ENCODE results near the gene MUCL3.
A peak's percentile ranks its signal among the peaks of the same experiment; 100 is the strongest.

The MUCL3 gene

DNA sequence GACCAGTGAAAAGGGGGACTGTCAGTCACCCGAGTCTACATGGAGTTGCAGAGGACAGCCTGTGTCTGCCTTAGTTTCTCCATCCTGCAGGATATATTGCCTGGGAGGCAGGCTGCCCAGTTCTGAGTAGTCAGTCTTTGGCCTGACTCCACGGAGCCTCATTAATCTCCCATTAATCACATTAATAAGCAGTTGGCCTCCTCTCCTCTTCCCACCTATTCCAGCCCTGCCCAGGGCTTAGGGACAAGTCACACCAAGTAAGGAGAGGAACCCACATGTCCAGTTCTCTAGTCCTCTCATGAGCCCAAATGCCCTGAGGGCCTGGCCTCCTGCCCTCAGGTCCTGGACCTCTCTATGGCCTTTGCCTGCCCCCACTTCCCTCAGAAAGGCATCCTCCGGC, 1.3 kb upstream of the MUCL3 start:
- no peak for DNase-seq

DNA sequence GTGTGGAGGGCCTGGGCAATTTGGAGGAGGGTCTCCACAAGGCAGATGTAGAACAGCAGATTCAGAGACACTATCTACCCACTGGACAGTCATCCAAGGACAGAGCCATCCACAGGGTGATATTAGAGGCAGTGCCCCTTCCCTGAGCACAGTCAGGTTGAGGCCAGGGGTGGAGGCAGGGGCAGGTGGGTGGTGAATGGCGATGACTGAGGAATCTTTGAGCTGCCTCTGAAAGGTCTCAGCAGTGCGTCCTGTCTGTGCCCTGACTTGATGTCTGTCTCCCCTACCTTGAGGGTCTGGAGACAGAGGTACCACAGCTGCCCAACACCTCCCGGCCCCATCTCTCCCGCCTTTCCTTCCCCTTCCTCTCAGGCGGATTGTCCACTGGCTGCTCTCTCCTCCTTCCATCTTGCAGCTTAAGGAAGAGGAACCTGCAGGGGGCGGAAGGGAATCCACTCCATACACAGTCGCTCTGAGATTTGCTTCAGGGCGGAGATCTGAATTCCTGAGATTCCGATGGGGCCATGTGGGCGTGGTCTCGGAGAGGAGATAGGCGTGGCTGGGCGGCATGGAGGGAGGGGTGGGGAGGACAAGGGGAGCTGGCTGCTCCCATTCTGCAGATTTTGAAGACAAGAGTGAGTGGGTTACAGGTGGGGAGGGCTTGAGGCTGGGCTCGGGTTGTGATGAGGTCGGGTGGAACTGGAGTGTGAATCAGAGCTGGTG, 1.7 kb downstream of the MUCL3 start:
- DNase-seq: peak in 2 of 56 donors; percentile 4 to 21

DNA sequence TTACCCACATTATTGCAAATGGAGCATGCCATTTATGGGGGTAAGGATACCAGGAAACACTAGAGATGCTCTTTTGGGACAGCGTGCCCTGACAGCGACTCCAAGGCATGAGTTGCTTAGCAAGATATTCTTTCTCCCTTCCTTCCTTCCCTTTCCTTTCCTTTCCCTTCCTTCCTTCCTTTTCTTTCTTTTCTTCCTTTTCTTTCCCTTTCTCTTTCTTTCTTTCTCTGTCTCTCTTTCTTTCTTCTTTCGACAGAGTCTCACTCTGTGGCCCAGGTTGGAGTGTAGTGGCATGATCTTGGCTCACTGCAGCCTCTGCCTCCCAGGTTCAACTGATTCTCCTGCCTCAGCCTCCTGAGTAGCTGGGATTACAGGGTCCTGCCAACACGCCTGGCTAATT, 3.3 kb downstream of the MUCL3 start:
- no peak for DNase-seq

DNA sequence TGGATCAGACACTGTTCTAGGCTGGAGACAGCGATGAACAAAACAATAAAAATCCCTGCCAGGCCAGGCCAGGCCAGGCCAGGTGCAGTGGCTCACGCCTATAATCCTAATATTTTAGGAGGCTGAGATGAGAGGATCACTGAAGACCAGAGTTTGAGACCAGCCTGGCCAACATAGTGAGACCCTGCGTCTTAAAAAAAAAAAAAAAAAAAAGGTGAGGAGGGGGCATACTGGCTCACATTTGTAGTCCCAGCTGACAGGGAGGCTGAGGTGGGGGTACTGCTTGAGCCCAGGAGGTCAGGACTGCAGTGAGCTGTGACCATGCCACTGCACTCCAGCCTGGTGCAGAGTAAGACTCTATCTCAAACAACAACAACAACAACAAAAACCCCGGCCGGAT, 4.5 kb downstream of the MUCL3 start:
- no peak for DNase-seq

DNA sequence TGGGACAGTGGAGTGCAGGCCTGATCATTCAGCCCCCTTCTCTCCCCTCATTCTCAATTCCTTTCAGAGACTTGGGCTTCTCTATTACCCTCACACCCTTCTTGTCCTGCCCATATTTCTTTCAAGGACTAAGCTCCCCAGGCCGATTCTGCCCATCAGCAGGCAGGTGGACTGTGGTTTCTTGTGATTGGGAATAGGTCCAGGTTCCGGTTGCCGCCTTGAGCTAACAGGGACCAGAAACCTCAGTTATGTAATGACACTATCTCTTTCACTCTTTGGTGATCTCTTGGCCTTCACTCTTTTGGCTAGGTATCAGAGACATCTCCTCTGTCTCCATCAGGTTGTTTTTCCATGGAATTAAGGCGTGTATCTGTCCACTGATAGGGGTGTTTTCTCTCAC, 6.5 kb downstream of the MUCL3 start:
- DNase-seq: no peak

DNA sequence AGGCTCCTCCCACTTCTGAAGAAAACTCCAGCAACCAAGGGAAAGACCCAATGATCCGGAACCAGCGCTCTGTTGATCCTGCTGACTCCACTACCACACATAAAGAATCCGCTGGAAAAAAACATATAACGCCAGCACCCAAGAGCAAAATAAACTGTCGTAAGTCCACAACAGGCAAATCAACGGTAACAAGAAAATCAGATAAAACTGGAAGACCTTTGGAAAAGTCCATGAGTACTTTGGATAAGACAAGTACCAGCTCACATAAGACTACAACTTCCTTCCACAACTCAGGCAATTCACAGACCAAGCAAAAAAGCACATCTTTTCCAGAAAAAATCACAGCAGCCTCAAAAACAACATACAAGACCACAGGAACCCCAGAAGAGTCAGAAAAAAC, 8.0 kb downstream of the MUCL3 start:
- DNase-seq: no peak

DNA sequence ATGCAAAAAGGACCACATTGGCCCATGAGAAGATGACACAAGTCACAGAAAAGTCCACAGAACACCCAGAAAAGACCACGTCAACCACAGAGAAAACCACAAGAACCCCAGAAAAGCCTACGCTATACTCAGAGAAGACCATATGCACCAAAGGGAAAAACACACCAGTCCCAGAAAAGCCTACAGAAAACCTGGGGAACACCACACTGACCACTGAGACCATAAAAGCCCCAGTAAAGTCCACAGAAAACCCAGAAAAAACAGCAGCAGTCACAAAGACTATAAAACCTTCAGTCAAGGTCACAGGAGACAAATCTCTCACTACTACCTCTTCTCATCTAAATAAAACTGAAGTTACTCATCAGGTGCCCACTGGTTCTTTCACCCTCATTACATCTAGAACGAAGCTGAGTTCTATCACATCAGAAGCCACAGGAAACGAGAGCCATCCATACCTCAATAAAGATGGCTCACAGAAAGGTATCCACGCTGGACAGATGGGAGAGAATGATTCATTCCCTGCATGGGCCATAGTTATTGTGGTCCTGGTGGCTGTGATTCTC, 11.2 kb downstream of the MUCL3 start:
- no peak for DNase-seq

DNA sequence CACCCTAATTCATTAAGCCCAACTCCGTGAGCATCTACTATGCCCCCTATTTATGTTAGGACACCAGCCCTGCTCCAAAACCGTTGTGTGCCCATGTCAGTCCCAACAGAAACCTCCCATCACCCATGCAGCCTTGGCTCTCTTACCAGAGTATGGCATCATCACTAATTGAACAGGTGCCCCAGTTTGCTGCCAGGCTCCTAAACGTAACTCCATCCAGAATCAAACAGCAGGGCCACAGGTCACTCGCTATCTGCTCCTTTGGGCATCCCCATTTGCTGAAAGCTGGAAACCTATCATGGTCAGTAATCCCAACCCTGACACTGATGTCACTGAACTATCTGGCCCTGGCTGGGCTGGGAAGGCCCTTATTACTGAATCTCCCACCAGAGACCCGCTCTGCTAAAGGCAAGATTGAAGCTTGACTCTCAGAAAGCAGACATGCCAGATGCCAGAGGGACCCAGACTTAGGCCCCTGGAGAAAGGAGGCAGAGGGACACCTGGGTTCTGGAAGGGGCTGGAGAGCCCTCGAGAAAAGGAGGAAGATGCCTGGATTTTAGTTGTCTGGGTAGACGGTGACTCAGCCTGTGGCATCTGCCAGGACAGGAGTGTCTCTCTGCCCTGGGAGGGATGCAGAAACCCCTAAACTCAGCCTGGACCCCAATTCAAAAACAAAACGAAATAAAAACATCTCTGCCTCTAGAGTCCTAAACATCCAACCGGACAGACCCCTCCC, 14.0 kb downstream of the MUCL3 start:
- DNase-seq: no peak

DNA sequence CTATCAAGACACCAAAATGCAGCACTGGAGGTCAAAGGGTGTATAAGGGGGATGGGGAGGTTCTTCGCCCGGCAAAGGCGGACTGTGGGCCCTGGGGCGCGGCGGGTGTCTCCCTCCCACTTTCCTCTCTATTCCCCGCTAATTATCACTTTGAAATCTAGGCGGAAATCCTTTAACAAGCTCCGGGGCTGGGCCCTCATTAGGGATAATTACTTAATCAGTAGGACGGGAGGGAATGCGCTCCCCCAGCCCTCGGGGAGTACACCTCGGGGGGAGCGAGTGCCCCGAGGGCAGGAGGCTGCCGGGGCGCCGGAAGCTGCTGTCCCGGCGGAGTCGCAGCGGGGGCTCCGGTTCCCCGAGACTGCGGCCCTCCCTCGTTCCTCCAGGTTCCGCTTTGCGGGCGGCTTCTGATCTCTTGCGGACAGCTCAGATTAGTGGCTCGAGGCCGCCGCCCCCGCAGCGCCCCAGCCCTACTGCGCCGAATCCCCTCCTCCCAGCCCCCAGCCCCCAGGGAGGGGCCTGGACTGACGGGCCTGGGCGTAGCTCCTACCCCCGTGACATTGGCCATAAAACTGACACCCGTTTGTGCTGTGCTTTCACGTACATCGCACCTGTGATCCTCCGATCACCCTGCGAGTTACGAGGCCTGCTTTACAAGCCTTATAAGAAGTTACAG, 14.7 kb downstream of the MUCL3 start:
- peak in 37 of 56 donors; percentile 3 to 64 (median 21) for DNase-seq

DNA sequence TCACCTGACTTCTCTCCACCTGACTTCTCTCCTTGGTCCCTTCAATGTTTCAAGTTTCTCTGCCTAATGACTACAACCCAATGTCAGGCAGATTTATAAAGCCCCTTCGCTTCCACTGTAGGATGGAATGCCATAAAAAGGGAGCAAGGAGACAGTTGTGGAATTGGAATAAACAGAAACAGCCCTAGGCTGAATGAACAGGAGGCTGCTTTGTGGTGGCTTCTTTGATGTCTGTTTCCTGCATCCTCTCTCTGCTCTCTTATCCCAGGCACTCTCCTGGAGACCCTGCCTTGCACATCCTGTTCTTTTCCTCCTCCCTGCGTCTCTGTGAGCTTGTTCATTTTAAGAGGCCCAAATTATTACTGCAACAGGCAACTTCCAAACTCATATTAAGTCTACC, 16.9 kb downstream of the MUCL3 start:
- no peak for DNase-seq

DNA sequence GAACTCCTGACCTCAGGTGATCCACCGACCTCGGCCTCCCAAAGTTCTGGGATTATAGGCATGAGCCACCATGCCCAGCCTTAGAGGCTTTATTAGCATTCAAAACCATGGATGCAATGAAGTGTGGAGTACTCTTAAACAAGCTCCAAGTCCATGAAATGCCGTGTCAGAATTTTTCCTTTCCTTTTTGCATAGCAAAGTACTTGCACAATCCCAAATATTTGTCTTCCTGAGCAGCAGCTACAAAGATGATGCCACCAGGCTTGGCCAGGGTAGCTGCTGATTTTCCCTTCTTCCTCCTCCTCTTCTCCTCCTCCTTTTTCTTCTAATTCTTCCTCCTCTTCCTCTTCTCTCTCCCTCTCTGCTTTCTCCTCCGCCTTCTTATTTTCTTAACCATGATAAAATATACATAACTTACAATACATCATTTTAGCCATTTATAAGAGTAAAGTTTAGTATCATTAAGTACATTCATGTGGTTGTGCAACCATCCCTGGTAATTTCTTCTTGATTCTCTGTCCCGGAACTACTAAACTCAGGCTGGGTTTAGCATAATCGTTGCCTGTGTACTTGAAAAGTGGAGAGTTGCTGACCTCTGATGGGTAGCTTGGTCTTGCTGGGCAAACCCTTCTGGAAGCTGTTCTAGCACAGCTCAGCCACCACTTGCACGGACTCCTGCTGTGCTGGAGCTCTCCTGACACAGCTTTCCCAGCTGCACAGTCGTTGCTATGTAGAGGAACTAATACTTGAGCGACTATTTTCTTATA, 20.3 kb downstream of the MUCL3 start:
- DNase-seq: no peak

DNA sequence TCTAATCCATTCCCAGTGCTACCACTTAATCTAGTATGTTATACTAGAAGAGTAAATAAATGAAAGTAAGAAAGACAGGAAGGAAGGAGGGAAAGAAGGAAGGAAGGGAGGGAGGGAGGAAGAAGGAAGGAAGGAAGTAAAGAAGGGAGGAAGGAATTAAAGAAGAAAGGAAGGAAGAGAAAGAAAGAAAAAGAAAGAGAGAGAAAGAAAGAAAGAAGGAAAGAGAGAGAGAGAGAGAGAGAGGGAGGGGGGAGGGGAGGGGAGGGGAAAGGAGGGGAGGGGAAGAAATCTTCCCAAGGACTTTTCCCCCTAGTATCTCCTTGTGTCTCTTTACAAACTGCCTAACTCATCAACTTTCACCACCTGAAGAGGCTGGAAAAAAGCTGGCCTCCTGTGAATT, 21.9 kb downstream of the MUCL3 start:
- DNase-seq: no peak

DNA sequence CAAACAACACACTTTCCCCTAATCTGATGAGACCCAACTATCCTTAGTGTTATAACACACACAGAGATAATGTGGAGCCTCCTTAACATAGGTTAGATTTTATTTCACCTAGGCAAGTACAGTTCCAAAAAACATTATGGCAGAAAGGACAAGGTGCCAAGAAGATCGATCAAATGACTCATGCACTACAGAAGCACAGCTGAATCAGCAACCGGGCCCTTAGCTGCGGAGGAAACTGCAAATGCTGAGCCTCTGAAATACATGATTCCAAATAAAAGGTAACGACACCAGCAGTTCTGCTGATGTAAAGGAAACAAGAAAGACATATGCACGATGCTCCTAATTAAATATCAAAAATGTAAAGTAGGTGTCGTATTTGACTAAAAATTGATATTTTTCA, 22.9 kb downstream of the MUCL3 start:
- peak in 8 of 56 donors; percentile 4 to 38 (median 14) for DNase-seq

DNA sequence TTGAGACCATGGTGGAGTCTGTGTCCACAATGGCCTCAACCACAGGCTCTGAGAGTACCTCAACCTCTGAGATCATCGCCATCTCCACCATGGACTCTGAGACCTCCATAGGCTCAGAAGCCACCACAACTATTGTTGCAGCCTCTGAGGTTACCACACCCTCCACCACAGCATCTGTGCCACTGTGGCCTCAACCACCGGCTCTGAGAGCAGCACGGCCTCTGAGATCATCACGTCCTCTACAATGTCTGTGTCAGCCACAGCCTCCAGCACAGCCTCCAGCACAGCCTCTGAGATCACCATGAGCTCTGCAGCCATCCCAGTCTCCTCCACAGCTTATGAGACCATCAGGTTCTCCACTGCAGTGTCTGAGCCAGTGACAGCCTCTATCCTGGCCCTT, 23.3 kb downstream of the MUCL3 start:
- no peak for DNase-seq

DNA sequence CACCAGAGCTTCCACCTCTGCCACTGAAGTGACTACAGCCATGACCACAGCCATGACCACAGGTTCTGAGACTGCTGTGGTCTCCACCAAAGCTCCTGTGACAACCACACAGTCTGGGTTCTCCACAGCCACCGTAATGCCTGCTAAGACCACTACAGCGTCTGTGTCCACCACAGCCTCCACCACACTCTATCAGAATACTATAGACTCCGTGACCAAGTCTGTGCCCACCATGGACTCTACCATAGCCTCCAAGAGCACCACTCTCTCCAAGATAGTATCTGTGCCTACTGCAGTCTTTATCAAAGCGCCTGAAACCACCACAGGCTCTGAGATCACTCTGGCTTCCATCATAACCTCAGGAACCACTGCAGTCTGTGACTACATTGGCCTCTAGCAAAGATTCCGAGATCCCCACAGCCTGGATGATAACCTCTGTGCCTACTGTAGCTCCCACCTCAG, 24.4 kb downstream of the MUCL3 start:
- no peak for DNase-seq

DNA sequence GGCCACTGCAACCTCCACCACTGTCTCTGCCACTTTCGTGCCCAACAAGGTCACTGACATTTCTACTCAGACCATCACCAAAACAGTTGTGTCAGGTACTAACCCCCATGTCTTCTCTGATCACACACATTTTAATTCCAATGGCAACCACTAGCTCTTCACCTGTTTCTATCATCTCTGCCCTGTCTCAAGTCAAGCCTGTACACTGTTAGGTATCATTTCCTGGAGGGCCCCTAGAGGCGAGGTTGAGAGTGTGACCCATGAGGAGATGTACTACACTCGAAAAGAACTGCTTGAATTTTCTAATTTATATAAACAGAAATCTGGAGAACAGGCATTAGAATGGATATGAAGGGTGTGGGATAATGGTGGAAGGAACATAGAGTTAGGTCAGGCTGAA, 25.4 kb downstream of the MUCL3 start:
- DNase-seq: no peak

DNA sequence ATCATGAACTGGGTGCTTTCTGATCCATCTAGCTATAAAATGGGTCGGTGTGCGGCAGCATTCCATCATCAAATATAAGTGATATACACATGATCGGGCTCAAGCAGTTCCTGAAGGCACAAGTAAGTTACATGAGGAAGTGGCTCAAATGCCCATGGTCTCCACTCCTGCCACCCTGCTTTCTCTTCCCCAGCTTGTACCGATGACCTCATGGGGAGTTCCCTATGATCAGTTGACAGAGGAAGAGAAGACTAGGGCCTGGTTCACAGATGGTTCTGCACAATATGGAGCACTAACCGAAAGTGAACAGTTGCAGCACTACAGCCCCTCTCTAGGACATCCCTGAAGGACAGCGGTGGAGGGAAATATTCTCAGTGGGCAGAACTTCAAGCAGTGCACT, 28.4 kb downstream of the MUCL3 start:
- DNase-seq: peak in 8 of 56 donors; percentile 1 to 24 (median 5)

DNA sequence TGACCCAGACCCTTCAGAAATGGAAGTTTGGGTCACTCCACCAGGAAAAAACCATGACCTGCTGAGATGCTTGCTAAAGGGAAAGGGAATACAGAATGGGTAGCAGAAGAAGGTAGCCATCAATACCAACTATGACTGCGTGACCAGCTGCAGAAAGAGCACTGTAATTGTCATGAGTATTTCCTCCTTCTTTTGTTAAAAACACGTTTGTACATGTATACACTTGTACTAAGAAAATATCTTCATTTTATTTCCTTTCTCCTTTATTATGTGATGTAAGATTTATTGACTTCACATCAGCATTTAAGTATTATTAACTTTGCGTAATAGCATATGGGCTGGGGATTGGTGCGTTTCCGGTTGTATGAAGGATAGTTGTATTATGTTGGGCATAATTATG, 30.2 kb downstream of the MUCL3 start:
- no peak for DNase-seq

DNA sequence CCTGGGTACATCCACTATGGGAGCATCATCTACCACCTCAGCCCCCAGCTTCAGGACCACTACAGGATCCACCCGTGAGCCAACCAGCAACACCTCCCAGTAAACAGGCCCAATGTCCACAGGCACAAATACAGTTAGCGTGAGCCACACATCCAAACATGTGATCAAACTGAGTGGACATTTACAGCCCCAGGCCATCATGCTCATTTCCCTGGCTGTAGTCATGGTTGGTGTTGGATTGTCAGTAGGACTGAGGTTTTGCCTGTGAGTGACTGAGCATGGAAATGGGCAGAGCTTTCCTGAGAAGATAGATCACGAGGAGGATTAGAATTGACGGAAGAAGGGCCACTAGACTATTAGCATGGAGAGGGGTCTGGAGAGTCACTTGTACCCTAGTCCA, 32.0 kb downstream of the MUCL3 start:
- DNase-seq: no peak

DNA sequence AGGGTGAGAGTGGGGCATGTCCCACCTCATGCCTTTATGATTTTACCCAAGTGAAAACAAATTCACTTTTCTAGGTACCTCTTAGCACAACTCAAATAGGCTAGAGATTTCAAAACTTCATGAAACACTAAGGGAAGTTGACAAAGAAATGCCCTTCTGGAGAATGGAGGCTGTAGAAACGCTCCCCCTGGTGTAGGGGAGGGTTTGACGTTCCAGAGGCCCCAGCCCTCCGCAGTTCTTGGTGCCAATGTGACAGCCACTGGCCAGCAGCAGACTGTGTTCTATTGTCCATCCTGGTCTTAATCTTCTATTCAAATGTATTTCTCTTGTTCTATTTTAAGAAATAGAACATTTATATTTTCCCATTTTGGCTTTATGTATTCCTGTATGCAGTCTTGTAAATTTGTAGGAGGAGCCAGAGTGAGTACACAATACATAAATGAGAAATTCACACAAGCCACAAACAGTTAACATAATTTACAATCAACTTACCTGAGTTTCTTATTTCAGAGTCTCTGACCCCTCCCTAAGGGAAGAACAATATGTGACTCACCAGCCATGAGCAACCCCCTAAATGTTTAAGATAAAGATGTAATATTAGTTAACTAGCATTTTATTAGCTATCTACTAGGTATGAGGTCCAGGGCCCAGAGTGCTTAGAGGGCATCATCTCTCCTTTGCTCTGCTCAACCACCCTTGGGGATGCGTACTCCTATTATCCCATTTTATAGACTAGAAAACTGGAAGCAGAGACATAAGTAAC, 33.9 kb downstream of the MUCL3 start:
- no peak for DNase-seq

DNA sequence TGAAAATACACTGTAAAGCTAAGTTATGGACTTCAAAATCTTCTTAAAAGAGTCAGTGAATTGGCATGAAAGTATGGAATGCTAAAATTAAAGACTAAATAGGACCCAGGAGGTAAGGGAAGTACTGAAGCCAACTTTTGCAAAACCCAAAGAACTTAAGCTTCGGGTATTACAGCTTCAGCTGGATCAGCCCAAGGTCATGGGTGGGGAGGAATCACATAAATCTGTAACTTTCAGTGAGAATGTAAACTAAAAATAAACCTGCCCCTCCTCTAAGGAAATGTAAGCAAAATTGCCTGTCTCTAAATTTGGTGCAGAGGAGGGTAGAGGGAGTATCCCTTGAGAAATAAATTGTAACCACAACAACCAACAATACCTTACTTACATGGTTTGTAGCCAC, 38.4 kb downstream of the MUCL3 start:
- DNase-seq: no peak

Data from nucleus accumbens (tissue), 56 donors.